ENCODE data around the gene TTYH2.

The TTYH2 gene

DNA sequence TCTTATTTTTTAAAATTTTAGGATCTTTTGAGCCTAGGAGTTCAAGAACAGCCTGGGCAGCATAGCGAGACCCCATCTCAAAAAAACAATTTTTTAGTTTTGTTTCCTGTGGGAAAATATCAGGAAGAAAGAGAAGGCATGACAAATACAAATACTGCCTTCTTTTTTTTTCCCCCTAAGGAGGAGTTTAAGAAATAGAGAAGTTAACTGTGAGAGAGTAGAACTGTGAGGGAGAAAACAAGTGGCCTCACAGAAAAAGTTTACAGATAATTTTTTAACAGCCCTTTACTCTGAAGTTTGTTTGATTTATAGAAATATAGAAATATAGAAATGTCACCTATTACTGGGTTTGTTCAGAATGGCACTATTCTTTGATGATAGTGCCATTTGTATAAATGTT, 21.1 kb downstream of the TTYH2 start:
- DNase-seq (ENCODE audit: low read depth) = no peak
- H3K4me3 ChIP-seq (ENCODE audit: low read depth, low read length) = no peak overlapping the region
- TF ChIP-seq, protein P1, sequence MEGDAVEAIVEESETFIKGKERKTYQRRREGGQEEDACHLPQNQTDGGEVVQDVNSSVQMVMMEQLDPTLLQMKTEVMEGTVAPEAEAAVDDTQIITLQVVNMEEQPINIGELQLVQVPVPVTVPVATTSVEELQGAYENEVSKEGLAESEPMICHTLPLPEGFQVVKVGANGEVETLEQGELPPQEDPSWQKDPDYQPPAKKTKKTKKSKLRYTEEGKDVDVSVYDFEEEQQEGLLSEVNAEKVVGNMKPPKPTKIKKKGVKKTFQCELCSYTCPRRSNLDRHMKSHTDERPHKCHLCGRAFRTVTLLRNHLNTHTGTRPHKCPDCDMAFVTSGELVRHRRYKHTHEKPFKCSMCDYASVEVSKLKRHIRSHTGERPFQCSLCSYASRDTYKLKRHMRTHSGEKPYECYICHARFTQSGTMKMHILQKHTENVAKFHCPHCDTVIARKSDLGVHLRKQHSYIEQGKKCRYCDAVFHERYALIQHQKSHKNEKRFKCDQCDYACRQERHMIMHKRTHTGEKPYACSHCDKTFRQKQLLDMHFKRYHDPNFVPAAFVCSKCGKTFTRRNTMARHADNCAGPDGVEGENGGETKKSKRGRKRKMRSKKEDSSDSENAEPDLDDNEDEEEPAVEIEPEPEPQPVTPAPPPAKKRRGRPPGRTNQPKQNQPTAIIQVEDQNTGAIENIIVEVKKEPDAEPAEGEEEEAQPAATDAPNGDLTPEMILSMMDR (IDR thresholded peaks at IDR 0.05; ENCODE audit: control insufficient read depth, extremely low read depth, insufficient read depth) = no peak

DNA sequence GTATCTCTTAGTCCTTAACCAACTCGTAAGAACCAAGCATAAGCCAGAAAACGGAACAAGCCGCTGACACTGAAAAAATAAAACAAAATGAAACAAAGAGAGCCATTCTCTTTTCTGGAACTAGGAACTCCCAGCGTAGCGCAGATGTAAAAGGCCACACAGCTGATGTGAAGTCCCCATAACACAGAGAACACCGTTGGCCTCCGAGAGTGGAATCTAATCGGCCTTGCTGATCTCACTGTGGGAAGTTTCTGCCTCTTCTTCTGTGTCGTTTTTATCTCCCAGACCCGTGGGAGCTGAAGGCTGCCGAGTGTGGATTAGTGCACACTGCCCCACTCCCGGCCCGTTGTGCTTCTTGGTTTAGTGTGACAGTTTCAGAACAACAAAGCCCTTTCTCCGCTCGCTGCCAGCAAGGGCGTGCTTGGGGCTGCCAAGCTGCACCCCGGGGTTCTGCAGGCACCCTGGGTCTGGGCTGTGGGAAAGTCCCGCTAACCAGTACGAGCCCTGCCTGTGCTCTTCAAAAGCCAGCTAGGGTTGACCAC, 21.7 kb downstream of the TTYH2 start:
- no peak for DNase-seq (ENCODE audit: low read depth)
- TF ChIP-seq, protein P1 (IDR thresholded peaks at IDR 0.05; ENCODE audit: control insufficient read depth, extremely low read depth, insufficient read depth) = no peak
- no peak overlapping the region for H3K4me3 ChIP-seq (ENCODE audit: low read depth, low read length)

DNA sequence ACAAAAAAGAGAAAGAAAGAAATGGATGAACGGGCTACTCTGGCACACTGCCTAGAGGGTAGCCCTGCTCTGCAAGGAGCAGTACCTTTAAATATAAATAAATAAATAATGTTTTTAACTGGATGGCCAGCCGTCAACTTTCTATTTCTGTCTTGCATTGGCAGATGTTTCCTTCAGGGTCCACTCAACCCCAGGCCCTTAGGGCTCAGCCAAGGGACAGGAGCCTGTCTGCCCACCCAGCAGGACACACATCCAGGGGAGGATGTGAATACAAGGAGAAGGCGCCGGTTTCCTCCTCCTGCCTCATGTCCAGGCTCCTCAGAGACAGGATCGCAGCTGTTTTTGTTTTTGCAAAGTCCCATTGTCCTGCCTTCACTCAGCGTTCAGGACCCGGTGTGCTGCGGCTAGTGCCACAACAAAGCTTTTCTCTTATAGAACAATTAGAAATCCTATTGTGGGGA, 22.6 kb downstream of the TTYH2 start:
- TF ChIP-seq, protein P1 (IDR thresholded peaks at IDR 0.05; ENCODE audit: control insufficient read depth, extremely low read depth, insufficient read depth) = no peak
- no peak for DNase-seq (ENCODE audit: low read depth)
- H3K4me3 ChIP-seq (ENCODE audit: low read depth, low read length) = no peak overlapping the region

DNA sequence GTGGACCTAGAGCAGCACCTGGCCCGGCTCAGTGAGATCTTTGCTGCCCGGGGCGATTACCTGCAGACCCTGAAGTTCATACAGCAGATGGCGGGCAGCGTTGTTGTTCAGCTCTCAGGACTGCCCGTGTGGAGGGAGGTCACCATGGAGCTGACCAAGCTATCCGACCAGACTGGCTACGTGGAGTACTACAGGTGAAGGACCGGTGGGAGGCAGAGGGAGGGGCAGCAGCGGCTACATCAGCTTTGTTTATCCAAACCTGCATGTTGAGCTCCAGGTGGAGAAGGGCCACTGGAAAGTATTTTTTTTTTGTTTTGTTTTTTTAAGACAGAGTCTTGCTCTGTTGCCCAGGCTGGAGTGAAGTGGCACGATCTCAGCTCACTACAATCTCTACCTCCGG, 23.9 kb downstream of the TTYH2 start:
- DNase-seq (ENCODE audit: low read depth) = no peak
- TF ChIP-seq, protein P1 (IDR thresholded peaks at IDR 0.05; ENCODE audit: control insufficient read depth, extremely low read depth, insufficient read depth) = no peak
- no peak overlapping the region for H3K4me3 ChIP-seq (ENCODE audit: low read depth, low read length)

DNA sequence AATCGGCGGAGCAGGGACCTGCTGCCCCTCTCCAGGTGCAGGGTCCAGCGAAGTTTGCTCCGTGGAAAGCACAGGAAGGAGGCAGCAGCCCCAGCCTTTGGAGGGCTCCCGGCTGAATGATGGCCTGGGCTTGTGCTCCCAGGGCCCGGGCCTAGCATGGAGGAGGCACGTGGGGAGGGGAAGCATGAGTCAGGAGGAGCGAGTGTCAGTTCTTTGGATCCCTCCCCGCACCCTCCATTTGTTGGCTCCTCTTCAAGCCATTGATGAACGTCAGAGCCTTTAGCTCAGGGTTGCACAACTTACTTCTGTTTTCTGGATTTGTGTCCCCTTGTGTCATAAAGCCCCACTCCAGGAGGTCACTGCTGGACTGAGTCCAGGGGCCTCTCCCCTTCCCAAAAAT, 25.8 kb downstream of the TTYH2 start:
- no peak overlapping the region for H3K4me3 ChIP-seq (ENCODE audit: low read depth, low read length)
- TF ChIP-seq, protein P1 (IDR thresholded peaks at IDR 0.05; ENCODE audit: control insufficient read depth, extremely low read depth, insufficient read depth) = no peak
- DNase-seq (ENCODE audit: low read depth) = no peak

DNA sequence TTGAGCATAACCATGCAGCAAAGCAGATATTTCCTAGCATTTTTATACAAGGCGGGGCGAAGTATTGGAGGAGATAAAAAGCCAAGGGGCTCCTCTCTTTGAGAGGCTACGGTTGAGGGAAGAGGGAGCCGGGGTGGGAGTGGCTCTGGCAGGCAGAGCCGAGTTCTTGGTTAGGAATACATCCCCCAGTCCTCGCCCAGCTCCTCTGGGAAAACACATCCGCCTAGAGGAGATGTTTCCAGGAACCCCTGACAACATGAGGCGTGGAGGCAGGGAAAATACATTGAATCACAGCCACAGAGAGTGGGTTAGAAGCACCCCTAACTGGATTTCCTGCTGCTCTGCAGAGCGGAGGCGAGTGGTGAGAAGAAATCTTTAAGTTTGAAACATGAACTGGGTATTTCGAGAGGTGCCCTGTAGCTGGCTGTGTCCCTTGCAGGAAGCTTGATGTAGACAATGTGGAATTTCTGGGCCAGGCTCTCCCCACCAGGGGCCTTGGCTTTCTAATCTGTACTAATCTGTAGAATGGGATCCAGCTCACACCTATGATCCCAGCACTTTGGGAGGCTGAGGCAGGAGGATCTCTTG, 27.3 kb downstream of the TTYH2 start:
- TF ChIP-seq, protein P1 (IDR thresholded peaks at IDR 0.05; ENCODE audit: control insufficient read depth, extremely low read depth, insufficient read depth) = no peak
- DNase-seq (ENCODE audit: low read depth) = no peak
- no peak overlapping the region for H3K4me3 ChIP-seq (ENCODE audit: low read depth, low read length)

DNA sequence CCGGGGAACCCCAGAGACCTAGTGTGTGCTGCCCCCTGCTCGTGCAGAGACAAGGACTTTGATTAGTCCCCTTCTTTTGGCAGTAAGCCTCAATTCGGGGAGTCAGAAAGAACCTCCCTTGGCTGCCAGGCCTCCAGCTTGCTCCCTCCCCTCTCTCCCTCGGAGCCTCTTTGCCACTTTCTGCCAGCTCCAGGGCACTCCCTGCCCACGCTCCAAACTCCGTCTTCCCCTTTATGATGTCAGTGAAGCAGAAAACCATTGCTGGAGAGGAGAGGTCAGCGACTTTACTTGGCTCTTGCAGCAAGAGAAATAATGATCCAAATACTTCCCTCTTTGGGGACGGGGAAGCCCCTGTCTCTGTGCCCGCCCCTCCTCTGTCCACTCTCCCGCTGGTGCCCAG, 28.1 kb downstream of the TTYH2 start:
- no peak for DNase-seq (ENCODE audit: low read depth)
- no peak overlapping the region for H3K4me3 ChIP-seq (ENCODE audit: low read depth, low read length)
- TF ChIP-seq, protein P1 (IDR thresholded peaks at IDR 0.05; ENCODE audit: control insufficient read depth, extremely low read depth, insufficient read depth) = no peak
